Endodermal cell (in vitro differentiated cells): ENCODE data around the gene VSNL1. TPM values are rescaled to one million over a fixed set of nuclear protein-coding genes. Genes with fewer than 3 reads are reported as not detected.

ENCODE experiments used
- DNase-seq: peaks from one replicate; pipeline ENCODE4 v3.0.0-alpha.2; 2017
- H3K27ac ChIP-seq: 2 replicates; pipeline ENCODE4 v1.5.1; 2013; ENCODE audit warnings: mild to moderate bottlenecking, low read depth, low read length, moderate library complexity
- H3K27me3 ChIP-seq: 2 replicates; pipeline ENCODE4 v1.6.1; 2013; ENCODE audit warnings: mild to moderate bottlenecking, low read length, moderate library complexity; ENCODE audit not compliant: insufficient read depth, control insufficient read depth, poor library complexity, severe bottlenecking
- H3K36me3 ChIP-seq: 2 replicates; pipeline ENCODE4 v1.7.0; 2013; ENCODE audit warnings: mild to moderate bottlenecking, low read length, moderate library complexity; ENCODE audit not compliant: control insufficient read depth, insufficient read depth
- H3K4me1 ChIP-seq: one replicate; pipeline ENCODE4 v1.7.0; 2013; ENCODE audit warnings: low read length; ENCODE audit not compliant: control insufficient read depth, insufficient read depth
- H3K4me3 ChIP-seq: 2 replicates; pipeline ENCODE4 v1.5.1; 2013; ENCODE audit warnings: mild to moderate bottlenecking, low read length, moderate library complexity
- H3K9ac ChIP-seq: 2 replicates; pipeline ENCODE4 v1.6.1; 2013; ENCODE audit warnings: mild to moderate bottlenecking, low read length, moderate library complexity; ENCODE audit not compliant: poor library complexity, severe bottlenecking; ENCODE audit errors: extremely low read depth
- H3K9me3 ChIP-seq: 2 replicates; pipeline ENCODE4 v1.6.1; 2013; ENCODE audit warnings: mild to moderate bottlenecking, low read length, moderate library complexity; ENCODE audit not compliant: control insufficient read depth
- H3K27ac Mint-ChIP-seq: 2 replicates; pipeline ENCODE4 v1.8.0; 2020; ENCODE audit warnings: mixed read lengths
- H3K27me3 Mint-ChIP-seq: 2 replicates; pipeline ENCODE4 v1.8.0; 2021; ENCODE audit warnings: mild to moderate bottlenecking, mixed read lengths; ENCODE audit not compliant: insufficient read depth
- H3K36me3 Mint-ChIP-seq: 2 replicates; pipeline ENCODE4 v1.8.0; 2020; ENCODE audit warnings: low read depth, mixed read lengths
- H3K4me1 Mint-ChIP-seq: 2 replicates; pipeline ENCODE4 v1.8.0; 2020; ENCODE audit warnings: mixed read lengths
- H3K4me3 Mint-ChIP-seq: 2 replicates; pipeline ENCODE4 v1.8.0; 2020; ENCODE audit warnings: mild to moderate bottlenecking, moderate library complexity, mixed read lengths
- H3K9me3 Mint-ChIP-seq: 2 replicates; pipeline ENCODE4 v1.8.0; 2020; ENCODE audit warnings: mild to moderate bottlenecking, mixed read lengths
- WGBS, 2 experiments: methylation state at CpG; one replicate each; pipeline versions ENCODE4 v1.1.5 to v1.1.7; 2013; ENCODE audit warnings: missing lambda C conversion rate in 2 of 2, mixed read lengths in 1 of 2; ENCODE audit not compliant: insufficient coverage in 1 of 2, insufficient read length in 1 of 2; 5-methylcytosine and 5-hydroxymethylcytosine counted together
- total RNA-seq, 2 donors: library from RNA; stranded (reverse); fragmentation: NEBNext Ultra II Directional in 1 of 2; extraction: Animal tissue kit (Norgen Biotek cat#: 25700) in 1 of 2; gene quantifications; 2 replicates in 1 of 2; 3 replicates in 1 of 2; pipeline ENCODE4 v1.2.1, GENCODE V29; 2021
- TF ChIP-seq, protein P1 (sequence below): fragments of 200-600 bp; sonication (generic); conservative IDR thresholded peaks from 2 replicates; pipeline ENCODE4 v1.5.0; 2021; ENCODE audit warnings: antibody characterized with exemption, mild to moderate bottlenecking

The VSNL1 gene
- total RNA-seq, 2 donors from 2014 or later = 1.4 to 3.3 TPM

DNA sequence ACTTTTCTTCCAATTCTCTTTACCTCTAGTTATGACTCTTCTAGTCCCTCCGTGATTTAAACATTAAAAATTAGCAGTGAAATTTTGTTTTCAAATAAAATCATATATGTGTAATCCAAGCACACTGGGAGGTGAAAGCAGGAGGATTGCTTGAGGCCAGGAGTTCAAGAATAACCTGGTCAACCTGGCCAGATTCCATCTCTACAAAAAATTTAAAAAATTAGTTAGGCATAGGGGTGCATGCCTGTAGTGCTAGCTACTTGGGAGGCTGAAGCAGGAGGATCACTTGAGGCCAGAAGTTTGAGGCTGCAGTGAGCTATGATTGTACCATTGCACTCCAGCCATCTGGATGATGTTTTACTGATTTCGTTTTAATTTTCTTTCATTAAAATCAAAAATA, 7.0 kb upstream of the VSNL1 start:
- H3K27ac ChIP-seq = no peak overlapping the region

DNA sequence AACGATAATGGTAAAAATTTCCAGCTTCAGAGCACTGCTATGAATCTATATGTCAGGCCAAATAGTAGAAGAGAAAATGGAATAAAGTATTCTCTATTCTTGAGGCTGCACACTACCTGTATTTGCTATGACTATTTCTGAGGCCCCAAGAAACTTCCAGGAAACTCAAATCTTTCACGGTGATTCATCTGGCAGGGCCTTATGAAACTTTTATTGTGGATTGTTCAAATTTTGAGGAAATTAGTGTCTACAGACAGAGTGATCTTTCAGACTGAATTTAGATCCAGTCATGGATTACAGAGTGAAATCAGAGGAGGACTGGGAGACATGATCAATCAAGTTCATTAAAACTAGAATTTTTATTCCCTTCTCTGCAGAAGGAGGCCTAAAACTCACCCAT, 4.1 kb upstream of the VSNL1 start:
- H3K27ac Mint-ChIP-seq = no peak overlapping the region
- Histone ChIP-seq H3K4me1 (peaks cover 5% of the 10 kb centered on the region), H3K27me3 (peaks cover 57% of the 10 kb centered on the region), H3K9me3 (no peaks in the 10 kb centered on the region), H3K4me3 (no peak overlapping the region), H3K9ac (no peak overlapping the region), H3K36me3 (no peaks in the 10 kb centered on the region), H3K27ac (no peak overlapping the region)
- 91 to 93% methylated on average over 2 of the region's 2 CpGs for WGBS, 2 experiments
- TF ChIP-seq, protein P1, sequence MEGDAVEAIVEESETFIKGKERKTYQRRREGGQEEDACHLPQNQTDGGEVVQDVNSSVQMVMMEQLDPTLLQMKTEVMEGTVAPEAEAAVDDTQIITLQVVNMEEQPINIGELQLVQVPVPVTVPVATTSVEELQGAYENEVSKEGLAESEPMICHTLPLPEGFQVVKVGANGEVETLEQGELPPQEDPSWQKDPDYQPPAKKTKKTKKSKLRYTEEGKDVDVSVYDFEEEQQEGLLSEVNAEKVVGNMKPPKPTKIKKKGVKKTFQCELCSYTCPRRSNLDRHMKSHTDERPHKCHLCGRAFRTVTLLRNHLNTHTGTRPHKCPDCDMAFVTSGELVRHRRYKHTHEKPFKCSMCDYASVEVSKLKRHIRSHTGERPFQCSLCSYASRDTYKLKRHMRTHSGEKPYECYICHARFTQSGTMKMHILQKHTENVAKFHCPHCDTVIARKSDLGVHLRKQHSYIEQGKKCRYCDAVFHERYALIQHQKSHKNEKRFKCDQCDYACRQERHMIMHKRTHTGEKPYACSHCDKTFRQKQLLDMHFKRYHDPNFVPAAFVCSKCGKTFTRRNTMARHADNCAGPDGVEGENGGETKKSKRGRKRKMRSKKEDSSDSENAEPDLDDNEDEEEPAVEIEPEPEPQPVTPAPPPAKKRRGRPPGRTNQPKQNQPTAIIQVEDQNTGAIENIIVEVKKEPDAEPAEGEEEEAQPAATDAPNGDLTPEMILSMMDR = no peak
- peaks cover 50% of the 10 kb centered on the region for H3K27me3 Mint-ChIP-seq
- H3K36me3 Mint-ChIP-seq = no peaks in the 10 kb centered on the region
- peaks cover 9% of the 10 kb centered on the region for H3K4me1 Mint-ChIP-seq
- H3K4me3 Mint-ChIP-seq = no peak overlapping the region
- DNase-seq = no peak
- no peaks in the 10 kb centered on the region for H3K9me3 Mint-ChIP-seq

More for the DNA sequence above, 7.0 kb upstream of the VSNL1 start:
- no peak overlapping the region for H3K4me3 ChIP-seq
- no peaks in the 10 kb centered on the region for H3K36me3 ChIP-seq
- TF ChIP-seq, protein P1 = no peak
- no peak overlapping the region for H3K9ac ChIP-seq
- Mint-ChIP-seq H3K9me3 (no peaks in the 10 kb centered on the region), H3K4me3 (no peak overlapping the region), H3K4me1 (no peaks in the 10 kb centered on the region), H3K36me3 (no peaks in the 10 kb centered on the region), H3K27me3 (peaks cover 31% of the 10 kb centered on the region), H3K27ac (no peak overlapping the region)
- no peaks in the 10 kb centered on the region for H3K4me1 ChIP-seq
- peaks cover 33% of the 10 kb centered on the region for H3K27me3 ChIP-seq
- H3K9me3 ChIP-seq = no peaks in the 10 kb centered on the region
- 88 to 92% methylated on average over 1 to 2 of the region's 2 CpGs for WGBS, 2 experiments
- no peak for DNase-seq

DNA sequence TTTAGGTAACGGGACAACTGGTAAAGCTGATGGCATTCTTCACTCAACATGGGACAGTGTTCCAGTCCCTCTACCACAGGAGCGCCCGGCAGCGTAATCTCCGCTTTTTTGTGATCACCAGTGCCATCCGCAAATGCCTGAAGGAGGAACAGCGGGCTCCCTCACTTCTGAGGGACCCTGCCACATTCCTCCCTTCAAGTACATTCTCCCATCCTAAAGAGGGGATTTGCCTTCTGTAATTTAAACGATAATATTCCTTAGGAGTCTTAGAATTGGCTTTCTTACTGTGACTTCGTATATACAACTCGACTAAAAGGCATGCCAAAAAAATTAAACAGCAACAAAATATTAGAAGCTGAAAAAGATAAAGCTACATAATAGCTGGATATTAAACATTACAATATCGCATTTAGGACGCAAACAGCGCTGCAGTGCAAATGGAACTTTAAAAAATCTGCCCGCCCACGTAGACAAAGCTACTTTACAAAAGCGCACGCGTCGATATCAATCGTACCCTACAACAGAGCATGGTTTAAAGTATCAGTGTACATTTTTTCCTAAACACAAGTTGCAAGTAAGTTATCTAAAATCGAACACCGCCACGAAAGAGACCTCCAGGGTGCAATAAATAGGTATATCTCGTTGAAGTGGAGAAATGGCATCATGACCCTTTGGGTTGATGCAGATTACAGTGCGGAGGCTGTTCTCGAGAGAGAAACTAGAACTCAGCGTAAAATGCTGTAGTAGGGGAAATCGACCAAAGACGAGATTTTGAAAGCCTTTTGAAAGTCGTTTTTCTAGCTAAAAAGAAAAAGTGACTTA, 2.3 kb upstream of the VSNL1 start:
- peak; percentile 80 for DNase-seq
- Mint-ChIP-seq H3K27me3 (peaks cover 67% of the 10 kb centered on the region), H3K27ac (no peak overlapping the region), H3K9me3 (no peaks in the 10 kb centered on the region), H3K4me1 (peaks cover 15% of the 10 kb centered on the region), H3K4me3 (peak overlapping the region; percentile 68), H3K36me3 (no peaks in the 10 kb centered on the region)
- H3K27ac ChIP-seq = no peak overlapping the region
- no peaks in the 10 kb centered on the region for H3K9me3 ChIP-seq
- peaks cover 75% of the 10 kb centered on the region for H3K27me3 ChIP-seq
- TF ChIP-seq, protein P1 = no peak
- WGBS, 2 experiments = 7% methylated on average over 22 to 30 of the region's 30 CpGs
- peak overlapping the region; percentile 85 for H3K4me3 ChIP-seq
- H3K9ac ChIP-seq = no peak overlapping the region
- peaks cover 8% of the 10 kb centered on the region for H3K4me1 ChIP-seq
- H3K36me3 ChIP-seq = no peaks in the 10 kb centered on the region
